BJ (cell line): Measurements from ENCODE around the gene DNAH8. TPM values are rescaled to one million over a fixed set of nuclear protein-coding genes. Genes with fewer than 3 reads are reported as not detected.

Experiments used
- CTCF ChIA-PET: fragments of 350-600 bp; formaldehyde crosslinking; extraction: SDS; loops from one replicate; lab custom pipeline; 2021; ENCODE audit warnings: antibody characterized with exemption, inconsistent platforms; lab: Yijun Ruan, JAX
- POLR2A ChIA-PET: fragments of 300-600 bp; sonication (Branson Sonifier 250); formaldehyde crosslinking; extraction: SDS; loops from one replicate; lab custom pipeline; 2021; ENCODE audit warnings: antibody characterized with exemption; lab: Charles Lee
- DNase-seq: peaks from one replicate; pipeline ENCODE4 v3.0.0-alpha.2; 2011; ENCODE audit warnings: low read depth
- H3K27me3 ChIP-seq: 2 replicates; pipeline ENCODE4 v1.6.0; 2011; ENCODE audit warnings: low read length; ENCODE audit not compliant: control insufficient read depth, insufficient read depth
- H3K36me3 ChIP-seq: 2 replicates; pipeline ENCODE4 v1.5.1; 2011; ENCODE audit warnings: low read length; ENCODE audit not compliant: control insufficient read depth, insufficient read depth
- H3K4me3 ChIP-seq: 2 replicates; pipeline ENCODE4 v1.5.1; 2011; ENCODE audit warnings: low read depth, mild to moderate bottlenecking, control low read depth, low read length
- CTCF ChIP-seq: IDR thresholded peaks from 2 replicates; pipeline ENCODE4 v1.5.1; 2011; ENCODE audit warnings: low read depth, mild to moderate bottlenecking, control low read depth, inconsistent platforms, low read length, moderate library complexity; ENCODE audit not compliant: insufficient read depth
- polyA plus RNA-seq: library from polyadenylated mRNA; depleted of rRNA; stranded (reverse); fragments of >200 nt; gene quantifications from 2 replicates; pipeline ENCODE4 v1.2.3, GENCODE V29; 2011

DNAH8 gene
- polyA plus RNA-seq, 1 experiment: not detected

- no peak for TF ChIP-seq CTCF
- no peaks in the 10 kb centered on the region for H3K36me3 ChIP-seq
- POLR2A ChIA-PET: no interaction called here
- CTCF ChIA-PET: interaction anchor here (0.7 to 1.4 kb wide), 2 partner anchors 15 to 317 kb away, joined by 3 to 4 read pairs; no protein-coding TSS in a partner anchor
- H3K27me3 ChIP-seq: no peaks in the 10 kb centered on the region
- H3K4me3 ChIP-seq: no peak overlapping the region
- DNase-seq: no peak
Measured at GRCh38 chr6:38985839-38986238, 270.7 kb downstream of the DNAH8 start.

- CTCF ChIA-PET: interaction anchor here (1.4 to 2.0 kb wide), 2 partner anchors 15 to 316 kb away, joined by 4 to 6 read pairs; no protein-coding TSS in a partner anchor
Measured at GRCh38 chr6:38987503-38987902, 272.4 kb downstream of the DNAH8 start.

GRCh38 chr6:38988736-38989449, 273.8 kb downstream of the DNAH8 start:
- no peaks in the 10 kb centered on the region for H3K27me3 ChIP-seq
- DNase-seq: no peak
- TF ChIP-seq CTCF: no peak
- POLR2A ChIA-PET: no interaction called here
- CTCF ChIA-PET: interaction anchor here (1.0 to 2.0 kb wide), 2 partner anchors 8 to 16 kb away, joined by 3 to 6 read pairs; no protein-coding TSS in a partner anchor
- H3K4me3 ChIP-seq: no peak overlapping the region
- H3K36me3 ChIP-seq: no peaks in the 10 kb centered on the region

More at GRCh38 chr6:38987503-38987902, 272.4 kb downstream of the DNAH8 start:
- H3K27me3 ChIP-seq: no peaks in the 10 kb centered on the region
- H3K4me3 ChIP-seq: no peak overlapping the region
- DNase-seq: no peak
- POLR2A ChIA-PET: no interaction called here
- H3K36me3 ChIP-seq: no peaks in the 10 kb centered on the region
- no peak for TF ChIP-seq CTCF

GRCh38 chr6:38990475-38990874, 275.4 kb downstream of the DNAH8 start:
- DNase-seq: no peak
- Histone ChIP-seq H3K36me3 (no peaks in the 10 kb centered on the region), H3K4me3 (no peak overlapping the region), H3K27me3 (no peaks in the 10 kb centered on the region)
- ChIA-PET CTCF (no interaction called here), POLR2A (no interaction called here)
- TF ChIP-seq CTCF: no peak

GRCh38 chr6:38996676-38997075, 281.6 kb downstream of the DNAH8 start:
- Histone ChIP-seq H3K4me3 (no peak overlapping the region), H3K36me3 (no peaks in the 10 kb centered on the region), H3K27me3 (no peaks in the 10 kb centered on the region)
- no peak for TF ChIP-seq CTCF
- DNase-seq: no peak
- ChIA-PET CTCF (interaction anchor here (0.9 to 1.7 kb wide), 8 partner anchors 8 to 314 kb away, joined by 3 to 4 read pairs (median 3); no protein-coding TSS in a partner anchor), POLR2A (no interaction called here)
